ENCODE measurements around the gene KIAA0513. TPM values are rescaled to one million over a fixed set of nuclear protein-coding genes. Genes with fewer than 3 reads are reported as not detected.

Gene KIAA0513
- total RNA-seq, 2 donors from 2014 or later: 12.6 to 14.1 TPM

GRCh38 chr16:84986879-84987278 is 40.7 kb upstream of the KIAA0513 start:
- Histone ChIP-seq H3K27ac (no peak overlapping the region), H3K27me3 (no peaks in the 10 kb centered on the region), H3K9me3 (no peaks in the 10 kb centered on the region), H3K4me1 (peaks cover 0 to 27% of the 10 kb centered on the region in 2 donors), H3K4me3 (no peak overlapping the region), H3K36me3 (peaks cover 45% of the 10 kb centered on the region)
- TF ChIP-seq CTCF (IDR thresholded peaks at IDR 0.05): no peak
- DNase-seq (ENCODE audit: low spot score): no peak

GRCh38 chr16:84988328-84989080 is 39.1 kb upstream of the KIAA0513 start:
- Histone ChIP-seq H3K4me1 (peaks cover 0 to 28% of the 10 kb centered on the region in 2 donors), H3K36me3 (peaks cover 47% of the 10 kb centered on the region), H3K27me3 (no peaks in the 10 kb centered on the region), H3K4me3 (no peak overlapping the region), H3K27ac (no peak overlapping the region), H3K9me3 (no peaks in the 10 kb centered on the region)
- DNase-seq (ENCODE audit: low spot score): no peak
- no peak for TF ChIP-seq CTCF (IDR thresholded peaks at IDR 0.05)

- Histone ChIP-seq H3K4me3 (no peak overlapping the region), H3K36me3 (peaks cover 61% of the 10 kb centered on the region), H3K4me1 (peaks cover 0 to 37% of the 10 kb centered on the region in 2 donors), H3K27ac (no peak overlapping the region), H3K27me3 (no peaks in the 10 kb centered on the region), H3K9me3 (no peaks in the 10 kb centered on the region)
- TF ChIP-seq CTCF (IDR thresholded peaks at IDR 0.05): no peak
- no peak for DNase-seq (ENCODE audit: low spot score)
Observed at GRCh38 chr16:84989749-84990620, 37.6 kb upstream of the KIAA0513 start.

- H3K4me1 ChIP-seq: peaks cover 0 to 29% of the 10 kb centered on the region in 2 donors
- no peaks in the 10 kb centered on the region for H3K9me3 ChIP-seq
- no peak for TF ChIP-seq CTCF (IDR thresholded peaks at IDR 0.05)
- no peak overlapping the region for H3K4me3 ChIP-seq
- no peak for DNase-seq (ENCODE audit: low spot score)
- no peaks in the 10 kb centered on the region for H3K27me3 ChIP-seq
- H3K27ac ChIP-seq: no peak overlapping the region
- peaks cover 69% of the 10 kb centered on the region for H3K36me3 ChIP-seq
Observed at GRCh38 chr16:84990782-84991181, 36.8 kb upstream of the KIAA0513 start.

- H3K4me3 ChIP-seq: no peak overlapping the region
- H3K27me3 ChIP-seq: no peaks in the 10 kb centered on the region
- H3K4me1 ChIP-seq: peaks cover 0 to 24% of the 10 kb centered on the region in 2 donors
- no peak for TF ChIP-seq CTCF (IDR thresholded peaks at IDR 0.05)
- H3K36me3 ChIP-seq: peaks cover 52% of the 10 kb centered on the region
- peak overlapping the region; percentile 6 to 26 for H3K27ac ChIP-seq
- no peaks in the 10 kb centered on the region for H3K9me3 ChIP-seq
- no peak for DNase-seq (ENCODE audit: low spot score)
Observed at GRCh38 chr16:84992717-84993075, 34.9 kb upstream of the KIAA0513 start.

Data from right atrium auricular region (tissue), 2 donors.